Activated CD8-positive, alpha-beta memory T cell treated with anti-CD3 and anti-CD28 coated beads, Interleukin-2, amount 50 U/mL, for 1 hour (primary cell): ENCODE data around the gene EPHB1.

ENCODE experiments used
- DNase-seq: peaks from one replicate; pipeline ENCODE4 v3.0.0-alpha.2; 2020; ENCODE audit errors: extremely low read depth

The EPHB1 gene

GRCh38 chr3:135161425-135161824 is 366.4 kb downstream of the EPHB1 start:
- DNase-seq: no peak

DNA sequence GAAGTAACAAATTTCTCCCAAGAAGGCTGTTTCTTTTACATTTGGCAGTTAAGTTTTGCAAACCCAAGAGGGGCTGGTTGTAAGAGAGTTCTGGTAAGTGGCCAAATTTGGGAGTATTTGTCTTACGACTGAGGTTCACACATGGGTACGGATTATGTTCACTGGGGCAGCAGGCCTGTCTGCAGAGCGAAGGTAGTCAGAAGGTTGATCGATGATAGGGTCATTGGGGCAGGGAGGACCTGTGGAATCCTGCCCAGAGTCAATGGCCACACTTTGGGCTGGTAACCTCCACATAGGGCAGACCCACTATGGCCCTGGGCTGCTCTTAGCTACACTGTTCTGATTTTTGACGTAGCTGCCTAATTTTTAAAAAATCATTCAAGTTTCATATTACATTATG is 368.6 kb downstream of the EPHB1 start:
- no peak for DNase-seq

DNA sequence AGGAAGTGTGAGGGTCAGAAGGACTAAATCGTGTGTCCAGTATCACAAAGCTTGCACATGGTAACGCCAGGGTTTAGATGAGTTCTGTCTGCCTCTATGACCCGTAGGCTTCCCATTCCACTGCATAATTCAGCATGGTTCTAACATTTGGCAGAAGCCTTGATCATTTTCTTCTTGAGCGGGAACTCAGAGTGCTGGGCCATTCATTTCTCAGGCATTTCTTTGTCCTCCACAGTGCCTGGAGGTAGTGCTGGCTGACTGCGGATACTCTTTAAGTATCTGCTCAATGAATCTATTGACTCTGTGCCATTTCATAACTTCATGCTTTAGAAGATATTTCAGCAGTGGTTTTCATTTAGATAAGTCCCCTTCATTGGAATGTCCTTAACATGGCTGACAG is 370.2 kb downstream of the EPHB1 start:
- no peak for DNase-seq

DNA sequence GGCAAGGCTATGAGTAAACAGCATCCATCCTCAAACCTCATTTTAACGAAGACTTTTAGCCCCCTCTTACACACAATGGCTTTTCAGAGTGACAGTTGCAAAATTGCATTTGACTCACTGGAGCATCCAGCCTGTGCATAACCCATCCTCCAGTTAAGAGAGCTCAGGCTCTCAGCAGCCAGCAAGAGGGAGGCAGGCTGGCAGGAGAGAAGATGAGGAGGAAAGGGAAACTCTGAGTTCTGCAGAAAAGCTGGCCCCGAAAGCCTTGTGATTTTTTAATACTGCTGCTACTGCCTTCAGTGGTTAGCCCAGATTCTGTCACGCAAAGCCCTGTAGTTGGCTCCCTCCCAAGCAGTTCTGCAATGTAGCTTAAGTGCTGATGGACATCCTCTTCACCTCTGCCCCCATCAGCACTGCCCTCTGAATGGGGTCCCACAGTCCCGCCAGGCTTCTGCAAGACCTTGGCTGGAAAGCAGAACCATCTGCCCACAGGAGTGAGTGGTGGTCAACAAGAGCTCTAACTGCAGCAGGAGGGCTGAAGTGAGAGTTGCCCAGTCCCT is 371.3 kb downstream of the EPHB1 start:
- DNase-seq: no peak

GRCh38 chr3:135168822-135169221 is 373.8 kb downstream of the EPHB1 start:
- no peak for DNase-seq

- no peak for DNase-seq
These were observed 374.6 kb downstream of the EPHB1 start for GRCh38 chr3:135169651-135170050.

DNA sequence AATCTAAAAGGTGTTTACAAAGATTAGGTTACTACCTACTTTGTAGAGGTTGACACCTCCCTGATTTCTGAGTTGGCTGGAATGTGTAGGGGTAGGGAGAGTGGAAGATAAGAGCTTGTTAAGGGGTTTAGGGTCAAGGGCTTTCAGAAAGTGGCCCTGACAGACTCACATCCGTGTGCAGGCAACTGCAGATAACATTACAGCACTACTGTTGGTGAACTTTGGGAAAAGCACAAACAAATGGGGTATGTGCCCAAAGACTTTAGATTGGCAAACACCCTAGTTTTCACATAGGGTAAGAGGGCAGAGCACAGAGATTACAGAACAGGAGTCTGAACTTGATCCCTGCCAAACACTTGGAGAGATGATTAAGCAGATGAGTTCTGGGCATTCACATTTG is 375.7 kb downstream of the EPHB1 start:
- DNase-seq: no peak

GRCh38 chr3:135172191-135172869 is 377.3 kb downstream of the EPHB1 start:
- DNase-seq: no peak

DNA sequence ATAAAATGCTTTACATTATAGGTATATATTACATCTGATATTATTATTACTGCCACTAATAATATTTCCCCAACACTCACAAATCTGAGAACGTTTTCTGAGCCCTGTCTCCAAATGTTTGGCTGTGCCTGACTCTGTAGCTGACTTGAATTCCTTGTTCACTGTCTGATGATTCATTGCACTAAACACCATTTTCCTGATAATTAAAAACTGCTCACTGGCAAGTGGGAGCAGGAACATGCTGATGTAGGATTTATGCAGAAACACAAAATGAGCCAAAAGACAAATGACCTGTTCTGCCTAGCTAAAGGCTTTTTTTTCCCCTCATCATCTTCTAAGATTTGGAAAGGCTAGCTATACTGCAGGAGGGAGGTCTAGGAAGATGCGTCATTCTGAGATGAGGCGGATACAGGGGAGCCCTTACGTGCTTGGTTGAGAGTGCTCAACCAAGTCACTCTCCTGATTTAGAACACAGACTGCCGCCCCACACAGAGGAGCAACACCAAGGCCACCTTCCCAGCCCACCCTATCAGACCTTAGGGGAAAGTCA is 380.7 kb downstream of the EPHB1 start:
- no peak for DNase-seq

- no peak for DNase-seq
These were observed 381.8 kb downstream of the EPHB1 start for GRCh38 chr3:135176881-135177280.

DNA sequence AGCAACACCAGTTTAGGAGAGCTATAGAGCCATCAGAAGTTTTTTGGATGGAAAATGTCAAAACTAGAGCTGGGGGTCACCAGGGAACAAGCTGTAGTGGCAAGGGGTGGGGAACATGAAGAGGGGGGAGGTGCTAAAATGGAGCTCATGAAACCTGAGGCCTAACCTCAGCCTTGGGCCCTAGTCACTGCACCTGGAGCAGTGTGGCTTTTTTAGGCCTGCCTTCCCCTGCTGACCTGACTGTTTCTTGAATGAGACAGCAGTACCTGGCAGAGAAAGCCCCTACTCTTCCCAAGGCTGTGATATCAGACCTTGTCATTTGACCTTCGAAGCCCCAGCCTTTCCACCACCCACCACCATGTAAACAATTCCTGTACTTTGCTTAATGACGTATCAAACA is 383.5 kb downstream of the EPHB1 start:
- DNase-seq: no peak

DNA sequence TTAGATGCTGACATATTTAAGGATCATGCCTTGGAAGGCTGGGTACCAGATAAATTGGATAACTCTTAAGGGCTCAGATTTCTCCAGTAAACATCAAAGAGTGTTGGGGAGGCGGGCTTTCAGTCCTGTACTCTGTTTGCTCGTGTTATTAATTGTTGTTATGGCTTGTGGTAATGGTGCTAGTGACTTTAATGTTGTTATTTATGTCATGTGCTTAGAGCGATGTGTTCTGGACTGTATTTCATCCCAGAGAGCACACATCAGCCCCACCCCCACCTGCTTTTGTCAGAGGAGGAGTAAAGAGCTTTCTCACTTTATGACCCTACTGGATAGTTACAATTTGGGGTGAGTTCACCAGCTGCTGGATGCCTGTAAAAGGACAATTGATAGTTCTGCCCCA is 386.3 kb downstream of the EPHB1 start:
- no peak for DNase-seq

GRCh38 chr3:135182364-135182998 is 387.4 kb downstream of the EPHB1 start:
- DNase-seq: no peak

DNA sequence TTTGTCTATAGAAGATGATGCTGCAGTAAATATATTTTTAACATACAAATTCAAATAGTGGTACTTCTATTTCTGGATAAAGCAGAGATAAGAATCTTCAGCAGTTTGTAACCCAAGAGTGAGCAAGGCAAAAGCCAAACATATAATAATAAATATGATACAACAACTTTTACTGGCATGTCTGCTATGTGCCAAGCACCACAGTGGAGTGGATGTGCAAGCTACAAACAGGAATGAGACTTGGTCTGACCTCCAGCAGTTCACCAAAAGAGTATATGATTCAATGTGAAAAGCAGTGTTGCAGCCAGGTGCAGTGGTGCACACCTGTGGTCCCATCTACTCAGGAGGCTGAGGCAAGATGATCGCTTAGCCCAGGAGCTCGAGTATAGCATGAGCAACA is 395.6 kb downstream of the EPHB1 start:
- DNase-seq: no peak

- DNase-seq: no peak
These were observed 396.6 kb downstream of the EPHB1 start for GRCh38 chr3:135191708-135192107.

DNA sequence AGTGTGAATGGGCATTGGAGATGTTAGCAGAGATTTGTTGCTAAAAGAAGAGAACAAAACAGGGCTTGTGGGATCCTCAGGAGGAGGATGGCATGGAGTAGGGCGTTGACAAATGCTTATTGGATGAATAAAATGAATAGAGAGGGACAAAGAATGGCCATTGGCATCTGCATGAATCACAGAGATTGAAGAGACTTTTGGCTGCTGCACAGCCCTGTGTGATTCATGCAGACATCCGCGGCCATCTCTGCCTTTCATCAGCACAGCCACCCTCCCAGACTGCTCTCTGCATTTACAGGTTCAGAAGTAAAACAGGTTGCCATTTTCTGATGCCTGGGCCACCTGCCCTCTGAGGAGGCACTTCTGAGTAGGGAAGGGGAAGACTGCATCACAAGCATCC is 397.9 kb downstream of the EPHB1 start:
- DNase-seq: no peak

GRCh38 chr3:135197246-135197645 is 402.2 kb downstream of the EPHB1 start:
- DNase-seq: no peak

DNA sequence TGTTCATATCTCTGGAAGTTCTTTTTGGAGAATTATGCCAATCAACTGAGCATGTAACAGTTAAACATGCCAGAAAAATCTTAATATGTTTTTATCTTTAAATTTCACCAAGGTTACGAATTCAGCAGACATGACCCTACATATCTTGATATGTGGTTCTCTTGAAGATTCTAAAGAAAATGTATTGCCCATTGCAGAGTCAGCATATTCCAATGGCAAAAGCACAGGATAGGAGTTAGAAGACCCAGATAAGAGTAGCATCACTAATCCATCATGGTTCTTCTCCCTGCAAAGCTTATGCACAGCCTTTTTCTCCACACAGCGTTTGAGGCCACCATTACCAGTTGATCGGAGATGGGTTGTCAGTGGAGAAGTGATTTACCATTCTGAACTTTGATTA is 402.8 kb downstream of the EPHB1 start:
- no peak for DNase-seq

DNA sequence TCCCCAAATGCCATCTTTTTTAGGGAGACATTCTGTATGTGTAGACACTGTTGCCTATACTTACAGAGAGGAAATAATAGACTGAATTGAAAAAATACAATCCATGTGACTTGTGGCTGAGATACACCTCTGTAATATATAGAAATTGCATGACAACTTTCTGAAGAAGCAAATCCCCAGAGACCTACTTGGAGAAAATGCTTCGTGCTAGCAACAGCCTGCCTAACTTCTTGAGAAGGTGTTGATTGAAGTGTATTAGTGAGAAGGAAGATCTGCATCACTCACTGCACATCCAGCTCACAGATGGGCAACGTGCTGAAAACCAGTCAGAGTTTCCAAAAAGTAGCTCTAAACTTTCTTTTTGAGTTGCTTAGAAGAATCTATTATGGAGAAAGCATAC is 404.1 kb downstream of the EPHB1 start:
- DNase-seq: no peak

DNA sequence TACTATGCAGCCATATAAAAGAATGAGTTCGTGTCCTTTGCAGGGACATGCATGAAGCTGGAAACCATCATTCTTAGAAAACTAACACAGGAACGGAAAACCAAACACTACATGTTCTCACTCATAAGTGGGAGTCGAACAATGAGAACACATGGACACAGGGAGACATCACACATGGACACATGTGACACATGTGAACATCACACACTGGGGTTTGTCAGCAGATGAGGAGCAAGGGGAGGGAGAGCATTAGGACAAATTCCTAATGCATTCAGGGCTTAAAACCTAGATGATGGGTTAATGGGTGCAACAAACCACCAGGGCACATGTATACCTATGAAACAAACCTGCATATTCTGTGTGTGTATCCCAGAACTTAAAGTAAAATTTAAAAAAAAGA is 408.0 kb downstream of the EPHB1 start:
- no peak for DNase-seq

DNA sequence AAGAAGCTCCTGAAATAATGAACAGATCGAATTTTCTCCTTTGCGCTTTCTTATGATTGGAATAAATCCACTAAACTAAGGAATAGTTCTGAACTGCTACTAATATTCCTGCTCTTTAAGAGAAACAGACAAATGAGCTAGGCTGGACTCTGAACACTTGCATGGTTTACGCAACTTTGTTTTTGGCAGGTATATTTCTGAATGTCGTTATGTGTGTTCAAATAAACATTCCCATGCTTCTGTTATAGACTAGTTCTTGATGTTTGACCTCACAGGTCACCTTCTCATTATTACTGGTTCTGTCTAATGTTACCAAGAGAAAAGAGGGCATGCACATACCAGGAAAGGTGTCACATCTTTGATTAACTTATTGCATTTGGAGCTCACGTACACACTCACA is 418.2 kb downstream of the EPHB1 start:
- DNase-seq: no peak

GRCh38 chr3:135213822-135214221 is 418.8 kb downstream of the EPHB1 start:
- no peak for DNase-seq

- no peak for DNase-seq
These were observed 419.3 kb downstream of the EPHB1 start for GRCh38 chr3:135214400-135214799.
